Kidney (tissue), 14 donors: ENCODE measurements around the gene HOXB6. TPM values are rescaled to one million over a fixed set of nuclear protein-coding genes. Genes with fewer than 3 reads are reported as not detected.

Experiments
- DNase-seq, 5 donors: peaks; one replicate each; pipeline ENCODE4 v3.0.0-alpha.2; 2013 to 2020
- FAIRE-seq: peaks from 2 replicates; lab custom pipeline; 2012; peaks lifted over from hg19 to GRCh38; lab: Jason Lieb, UNC
- H3K27ac ChIP-seq, 2 donors: one replicate each; pipeline ENCODE4 v1.7.0; 2013; ENCODE audit warnings: low read depth in 2 of 2, low read length in 2 of 2, inconsistent platforms in 1 of 2
- H3K27me3 ChIP-seq: one replicate; pipeline ENCODE4 v1.7.1; 2013; ENCODE audit warnings: low read length, inconsistent platforms; ENCODE audit not compliant: control insufficient read depth, insufficient read depth
- H3K36me3 ChIP-seq, 3 donors: one replicate each; pipeline versions ENCODE4 v1.7.0 to v1.7.1; 2013; ENCODE audit warnings: low read length in 3 of 3, control low read depth in 1 of 3, inconsistent platforms in 1 of 3; ENCODE audit not compliant: insufficient read depth in 3 of 3, control insufficient read depth in 2 of 3
- H3K4me1 ChIP-seq, 3 donors: one replicate each; pipeline versions ENCODE4 v1.7.0 to v1.7.1; 2013; ENCODE audit warnings: low read length in 3 of 3, inconsistent platforms in 1 of 3, low read depth in 1 of 3; ENCODE audit not compliant: control insufficient read depth in 2 of 3, insufficient read depth in 2 of 3
- H3K4me3 ChIP-seq, 3 donors: one replicate each; pipeline versions ENCODE4 v1.7.0 to v1.8.1; 2013; ENCODE audit warnings: low read length in 3 of 3, control low read depth in 1 of 3, inconsistent platforms in 1 of 3
- H3K9ac ChIP-seq, 3 donors: one replicate each; pipeline versions ENCODE4 v1.7.0 to v1.7.1; 2013; ENCODE audit warnings: low read length in 3 of 3, control low read depth in 1 of 3, inconsistent platforms in 1 of 3
- H3K9me3 ChIP-seq, 3 donors: one replicate each; pipeline versions ENCODE4 v1.7.0 to v1.7.1; 2013; ENCODE audit warnings: low read length in 3 of 3, control low read depth in 1 of 3, inconsistent platforms in 1 of 3; ENCODE audit not compliant: control insufficient read depth in 2 of 3, insufficient read depth in 1 of 3
- intact Hi-C: fragments of 100-400 bp; cut with DNase I; formaldehyde crosslinking; loops from one replicate; pipeline ENCODE4 v1.11.1; 2022
- polyA plus RNA-seq: library from polyadenylated mRNA; stranded (reverse); fragments of 350-450 nt; fragmentation: Illumina TruSeq; extraction: RNeasy Lipid Tissue Mini Kit (QIAGEN cat#74804); gene quantifications from one replicate; pipeline ENCODE4 v1.2.3, GENCODE V29; 2014; ENCODE audit warnings: low read depth, low replicate concordance; ENCODE audit not compliant: insufficient read depth
- total RNA-seq: library from RNA; stranded (reverse); fragmentation: NEBNext Ultra II Directional; extraction: Animal tissue kit (Norgen Biotek cat#: 25700); gene quantifications from one replicate; pipeline ENCODE4 v1.2.1, GENCODE V29; 2021
- TF ChIP-seq, protein P1 (sequence below): IDR thresholded peaks from 3 replicates; pipeline ENCODE4 v1.5.1; 2012; ENCODE audit warnings: mild to moderate bottlenecking, moderate library complexity, borderline replicate concordance; ENCODE audit not compliant: insufficient read depth; ENCODE audit errors: extremely low read depth
- donor health status: control.
- donor health status: control.
- donor health status: control.
- donor health status: control.
- donor health status: control.
- donor health status: DM: yes; HTN: yes; CAD: no.
- donor health status: Normal renal cell carcinoma (clear cell type).

The HOXB6 gene
- total and polyA plus RNA-seq, 2 donors from 2014 or later, result 44.0 to 90.2 TPM

DNA sequence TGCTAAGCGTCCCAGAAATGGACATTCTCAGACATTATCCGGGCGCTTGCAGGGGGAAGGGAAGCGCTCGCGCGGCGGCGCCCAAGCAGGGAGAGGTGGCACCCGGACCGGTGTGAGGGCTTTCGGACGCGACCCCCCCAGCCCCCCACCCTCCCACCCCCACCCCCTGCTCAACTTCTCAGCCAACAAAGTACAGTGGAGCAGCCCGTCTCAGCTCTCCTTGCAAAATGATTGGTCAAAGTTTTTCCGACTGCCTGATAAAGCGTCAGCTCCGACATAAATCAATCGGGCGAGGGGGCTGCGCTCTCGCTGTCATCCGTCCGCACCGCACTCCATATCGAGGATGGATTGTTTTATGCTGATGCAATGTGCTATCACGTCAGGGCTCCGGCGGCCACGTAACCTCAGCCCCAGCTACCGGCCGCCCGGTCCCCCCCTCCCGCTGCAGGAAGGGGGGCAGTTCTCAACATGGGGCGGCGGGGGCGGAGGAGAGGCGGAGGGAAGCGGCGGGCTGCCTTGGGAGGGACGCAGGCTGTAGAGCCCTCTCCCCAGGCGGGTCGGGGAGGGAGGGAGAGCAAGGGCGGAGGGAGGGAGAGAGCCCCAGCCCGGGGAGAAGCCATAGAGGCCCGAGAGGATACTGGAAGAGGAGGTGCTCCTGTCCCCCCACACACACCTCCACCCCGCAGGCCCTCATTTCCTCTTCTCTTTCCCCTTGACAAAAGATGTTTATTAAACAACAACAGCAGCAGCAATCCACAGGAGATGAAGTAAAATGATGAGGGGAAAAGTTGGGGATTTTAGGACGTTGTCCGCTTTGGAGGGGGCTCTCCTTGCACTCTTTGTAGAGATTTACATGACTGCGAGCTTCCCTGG is 21.7 kb upstream of the HOXB6 start, which contains the start of gene HOXB9:
TSS of gene HOXB9 (minus strand) at position 114 of the 873 bp plus-strand sequence. CDS start at position 25, 89 bp downstream.
- FAIRE-seq (no peak), DNase-seq (peak; percentile 90 to 95 (median 94))
- H3K4me3 ChIP-seq, result peak within 1 kb of the TSS; percentile 65 to 66 (median 65)
- peaks cover 62% of the 10 kb centered on the region for H3K27me3 ChIP-seq
- peak within 1 kb of the TSS; percentile 86 to 91 for H3K27ac ChIP-seq
- intact Hi-C loops, result no loop called here
- H3K9me3 ChIP-seq, result no peaks in the 10 kb centered on the region
- peak within 1 kb of the TSS in 2 of 3 donors; percentile 60 to 74 for H3K9ac ChIP-seq
- peaks cover 0 to 8% (median 0%) of the 10 kb centered on the region in 3 donors for H3K4me1 ChIP-seq
- TF ChIP-seq, protein P1, sequence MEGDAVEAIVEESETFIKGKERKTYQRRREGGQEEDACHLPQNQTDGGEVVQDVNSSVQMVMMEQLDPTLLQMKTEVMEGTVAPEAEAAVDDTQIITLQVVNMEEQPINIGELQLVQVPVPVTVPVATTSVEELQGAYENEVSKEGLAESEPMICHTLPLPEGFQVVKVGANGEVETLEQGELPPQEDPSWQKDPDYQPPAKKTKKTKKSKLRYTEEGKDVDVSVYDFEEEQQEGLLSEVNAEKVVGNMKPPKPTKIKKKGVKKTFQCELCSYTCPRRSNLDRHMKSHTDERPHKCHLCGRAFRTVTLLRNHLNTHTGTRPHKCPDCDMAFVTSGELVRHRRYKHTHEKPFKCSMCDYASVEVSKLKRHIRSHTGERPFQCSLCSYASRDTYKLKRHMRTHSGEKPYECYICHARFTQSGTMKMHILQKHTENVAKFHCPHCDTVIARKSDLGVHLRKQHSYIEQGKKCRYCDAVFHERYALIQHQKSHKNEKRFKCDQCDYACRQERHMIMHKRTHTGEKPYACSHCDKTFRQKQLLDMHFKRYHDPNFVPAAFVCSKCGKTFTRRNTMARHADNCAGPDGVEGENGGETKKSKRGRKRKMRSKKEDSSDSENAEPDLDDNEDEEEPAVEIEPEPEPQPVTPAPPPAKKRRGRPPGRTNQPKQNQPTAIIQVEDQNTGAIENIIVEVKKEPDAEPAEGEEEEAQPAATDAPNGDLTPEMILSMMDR, result no peak
- H3K36me3 ChIP-seq, result no peaks in the 10 kb centered on the region

DNA sequence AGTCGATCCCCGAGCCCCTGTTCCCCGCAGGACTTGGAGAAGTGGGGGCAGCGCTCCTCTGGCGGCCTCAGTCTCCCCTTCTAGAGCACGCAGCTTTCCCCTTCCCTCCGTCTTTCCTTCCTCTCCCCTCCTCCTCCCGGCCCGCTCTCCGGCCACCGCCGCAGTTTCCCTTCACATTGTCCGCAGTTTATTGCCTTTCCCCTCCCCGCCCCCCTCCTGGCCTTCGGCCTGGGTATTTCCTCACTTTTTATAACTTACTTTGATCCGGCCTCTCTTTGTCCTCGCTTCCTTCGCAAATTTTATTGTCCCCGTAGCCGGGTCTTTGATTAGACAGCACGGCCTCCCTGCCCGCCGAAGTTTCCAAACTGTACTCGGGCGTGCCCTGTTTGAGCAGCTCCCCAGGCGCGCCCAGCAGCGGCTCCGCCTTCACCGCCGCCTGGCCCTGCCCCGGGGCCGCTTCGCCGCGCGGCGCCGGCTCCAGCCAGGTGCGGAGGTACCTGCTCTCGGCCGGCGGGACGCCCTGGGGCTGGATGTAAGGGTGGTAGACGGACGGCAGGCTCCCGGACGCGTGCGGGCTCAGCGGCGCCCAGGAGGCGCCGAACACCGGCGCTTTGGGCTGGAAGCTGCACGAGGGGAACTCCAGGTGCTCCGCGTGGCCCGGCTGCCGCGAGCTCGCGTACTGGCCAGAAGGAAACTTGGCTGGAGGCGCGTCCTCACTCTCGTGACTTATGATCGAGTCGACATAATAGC is 20.9 kb upstream of the HOXB6 start:
- intact Hi-C loops, result no loop called here
- H3K9ac ChIP-seq, result peak overlapping the region in 2 of 3 donors; percentile 60 to 74
- H3K9me3 ChIP-seq, result no peaks in the 10 kb centered on the region
- H3K27ac ChIP-seq, result peak overlapping the region; percentile 86 to 91
- H3K4me1 ChIP-seq, result peaks cover 0 to 8% (median 0%) of the 10 kb centered on the region in 3 donors
- no peaks in the 10 kb centered on the region for H3K36me3 ChIP-seq
- peak in 3 of 5 donors; percentile 63 to 90 (median 75) for DNase-seq
- TF ChIP-seq, protein P1, result no peak
- H3K4me3 ChIP-seq, result peak overlapping the region; percentile 57 to 65 (median 65)
- peaks cover 61% of the 10 kb centered on the region for H3K27me3 ChIP-seq
- no peak for FAIRE-seq

DNA sequence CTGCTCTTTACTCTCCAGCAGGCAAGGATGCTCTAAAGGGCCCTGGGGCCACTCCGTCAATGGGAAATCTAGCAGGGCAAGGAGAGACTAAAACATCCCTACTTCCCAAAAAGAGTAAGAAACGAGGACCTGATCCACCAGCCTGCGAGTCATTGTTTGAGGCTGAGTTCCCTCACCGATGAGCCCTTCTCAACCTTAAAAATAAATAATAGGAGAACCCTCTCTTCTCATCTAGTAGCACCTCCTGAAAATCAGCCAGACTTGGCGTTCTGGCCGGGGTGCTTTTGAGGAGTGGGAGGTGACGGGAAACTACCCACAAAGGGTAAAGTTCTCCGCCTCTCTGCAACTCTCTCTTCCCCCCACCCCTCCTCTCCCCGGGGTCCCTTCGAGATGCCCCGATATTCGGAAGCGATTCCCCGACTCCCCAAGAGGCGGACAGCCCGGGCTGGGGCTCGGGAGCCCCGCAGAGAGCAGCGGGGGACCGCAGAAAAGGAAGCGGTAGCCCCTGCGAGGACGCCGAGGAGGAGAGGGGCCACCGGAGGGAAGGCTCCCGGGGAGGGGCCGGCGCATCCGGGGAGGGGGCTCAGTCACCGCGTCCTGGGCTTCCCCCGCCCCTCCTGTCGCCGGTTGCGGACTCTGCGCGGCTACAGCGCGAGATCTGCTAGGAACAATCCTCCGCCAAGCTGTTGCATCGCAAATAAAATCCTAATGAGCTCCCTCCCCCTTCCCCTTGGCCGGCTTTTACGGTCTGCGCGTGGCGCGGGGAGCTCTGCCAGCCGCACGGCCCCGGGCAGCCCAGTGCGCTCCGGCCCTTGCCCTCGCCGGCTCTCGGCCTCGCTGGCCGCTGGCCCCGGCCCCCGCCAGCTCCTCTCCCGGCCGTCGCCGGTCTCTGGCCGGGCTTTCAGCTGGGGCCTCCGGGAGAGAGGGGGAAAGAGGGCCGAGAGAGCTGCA is 20.0 kb upstream of the HOXB6 start:
- Histone ChIP-seq H3K4me3 (peak overlapping the region; percentile 65 to 66 (median 65)), H3K4me1 (peaks cover 0 to 8% (median 0%) of the 10 kb centered on the region in 3 donors), H3K27me3 (peaks cover 57% of the 10 kb centered on the region), H3K9me3 (no peaks in the 10 kb centered on the region), H3K27ac (peak overlapping the region; percentile 86 to 91), H3K36me3 (no peaks in the 10 kb centered on the region), H3K9ac (peak overlapping the region; percentile 33 to 74 (median 60))
- TF ChIP-seq, protein P1, result no peak
- FAIRE-seq, result no peak
- intact Hi-C loops, result no loop called here
- peak in 4 of 5 donors; percentile 77 to 85 (median 80) for DNase-seq
